HepG2 (cell line): ENCODE data around the gene SLC15A5. TPM values are rescaled to one million over a fixed set of nuclear protein-coding genes. Genes with fewer than 3 reads are reported as not detected.

Source experiments
- ATAC-seq: fragments of 200-7000 bp; cut with Tn5 transposase; 3 replicates; pipeline ENCODE4 v1.9.1; 2020; ENCODE audit warnings: mild to moderate bottlenecking, moderate library complexity
- BruUV-seq: library from RNA; stranded (reverse); fragments of 400-500 nt; replicated peaks from 2 replicates; lab custom pipeline; 2021; lab: Mats Ljungman, UMichigan
- CTCF ChIA-PET: fragments of 300-600 bp; formaldehyde crosslinking; extraction: SDS; loops from one replicate; lab custom pipeline; 2021; ENCODE audit warnings: low total read pairs, inconsistent platforms, low intra/inter-chr PET ratio; lab: Yijun Ruan, JAX
- POLR2A ChIA-PET: fragments of 350-600 bp; sonication (Branson Sonifier 250); formaldehyde crosslinking; loops from one replicate; lab custom pipeline; 2020; ENCODE audit warnings: antibody characterized with exemption, inconsistent platforms; lab: Yijun Ruan, JAX
- DNase-seq: peaks from one replicate; pipeline ENCODE4 v3.0.0-alpha.2; 2015; ENCODE audit warnings: low spot score
- FAIRE-seq: peaks from 3 replicates; lab custom pipeline; 2011; peaks lifted over from hg19 to GRCh38; lab: Jason Lieb, UNC
- H2AFZ ChIP-seq: one replicate; pipeline ENCODE4 v1.6.1; 2011; ENCODE audit warnings: low read length, inconsistent platforms
- H3K27ac ChIP-seq: fragments of 300-600 bp; 3 replicates; pipeline ENCODE4 v1.8.0; 2011; ENCODE audit warnings: mixed run types, mild to moderate bottlenecking, mixed read lengths, low read length, inconsistent platforms; ENCODE audit not compliant: insufficient read depth; ENCODE audit errors: extremely low read length
- H3K27me3 ChIP-seq, 2 experiments: fragments of 200-600 bp in 1 of 2; 2 replicates in 1 of 2; 3 replicates in 1 of 2; pipeline versions ENCODE4 v1.6.0 to v1.8.0; 2011; ENCODE audit warnings: low read length in 2 of 2, mild to moderate bottlenecking in 2 of 2, moderate library complexity in 2 of 2, inconsistent platforms in 1 of 2; ENCODE audit not compliant: insufficient read depth in 2 of 2, control insufficient read depth in 1 of 2
- H3K36me3 ChIP-seq, 2 experiments: fragments of 200-600 bp in 1 of 2; replicated peaks in 1 of 2; 2 replicates in 1 of 2; 3 replicates in 1 of 2; pipeline versions ENCODE4 v1.5.1 to v1.8.0; 2011; ENCODE audit warnings: low read length in 2 of 2, inconsistent platforms in 1 of 2; ENCODE audit not compliant: insufficient read depth in 2 of 2, control insufficient read depth in 1 of 2
- H3K4me1 ChIP-seq: 2 replicates; pipeline ENCODE4 v1.5.1; 2012; ENCODE audit warnings: low read length, inconsistent platforms; ENCODE audit not compliant: insufficient read depth
- H3K4me2 ChIP-seq: 2 replicates; pipeline ENCODE4 v1.6.0; 2011; ENCODE audit warnings: low read depth, low read length, inconsistent platforms
- H3K4me3 ChIP-seq, 3 experiments: fragments of 200-600 bp in 1 of 3; sonication (generic), shearing (Covaris generic) in 1 of 3; replicated peaks in 1 of 3; 2 replicates each; pipeline ENCODE4 v1.5.1; 2011 to 2016; ENCODE audit warnings: low read length in 3 of 3, inconsistent platforms in 2 of 3, low read depth in 2 of 3, mild to moderate bottlenecking in 2 of 3, control low read depth in 1 of 3, mixed read lengths in 1 of 3; ENCODE audit not compliant: insufficient read depth in 1 of 3
- H3K79me2 ChIP-seq: one replicate; pipeline ENCODE4 v1.6.1; 2011; ENCODE audit warnings: low read length, inconsistent platforms; ENCODE audit not compliant: insufficient read depth
- H3K9ac ChIP-seq: 2 replicates; pipeline ENCODE4 v1.6.0; 2011; ENCODE audit warnings: mild to moderate bottlenecking, low read depth, low read length, inconsistent platforms; ENCODE audit not compliant: insufficient read depth
- H3K9me3 ChIP-seq: 2 replicates; pipeline ENCODE4 v1.5.1; 2012; ENCODE audit warnings: mild to moderate bottlenecking, low read length
- H4K20me1 ChIP-seq: 2 replicates; pipeline ENCODE4 v1.6.0; 2011; ENCODE audit warnings: inconsistent platforms, mild to moderate bottlenecking, low read length, moderate library complexity; ENCODE audit not compliant: insufficient read depth
- ATF1 ChIP-seq: IDR thresholded peaks from 2 replicates; pipeline ENCODE4 v1.6.1; 2016; ENCODE audit warnings: mild to moderate bottlenecking, control low read depth
- IKZF4 ChIP-seq: sonication (generic); formaldehyde crosslinking; IDR thresholded peaks from 2 replicates; pipeline ENCODE4 v1.5.1; 2020; ENCODE audit warnings: borderline replicate concordance, mild to moderate bottlenecking, low read depth, missing genetic modification reagents; ENCODE audit errors: not compliant biosample characterization
- MTA1 ChIP-seq: sonication (generic); formaldehyde crosslinking; IDR thresholded peaks from 2 replicates; pipeline ENCODE4 v1.4.0; 2020; ENCODE audit warnings: missing genetic modification reagents, mild to moderate bottlenecking, borderline replicate concordance
- SMYD3 ChIP-seq: sonication (generic); formaldehyde crosslinking; IDR thresholded peaks from 2 replicates; pipeline ENCODE4 v1.8.1; 2023; ENCODE audit warnings: mild to moderate bottlenecking, missing genetic modification reagents
- SP5 ChIP-seq: IDR thresholded peaks from 2 replicates; pipeline ENCODE4 v1.6.1; 2016; ENCODE audit warnings: low read depth, borderline replicate concordance
- TCF7L2 ChIP-seq: IDR thresholded peaks from 2 replicates; pipeline ENCODE4 v1.6.1; 2011; ENCODE audit warnings: mild to moderate bottlenecking, low read depth, low read length, moderate library complexity
- TEAD3 ChIP-seq: optimal IDR thresholded peaks from 2 replicates; pipeline ENCODE3; 2016; ENCODE audit warnings: borderline replicate concordance
- ZBTB10 ChIP-seq: sonication (generic); formaldehyde crosslinking; IDR thresholded peaks from 2 replicates; pipeline ENCODE4 v1.4.0; 2020; ENCODE audit warnings: missing genetic modification reagents, borderline replicate concordance
- ZNF232 ChIP-seq: sonication (generic); formaldehyde crosslinking; IDR thresholded peaks from 2 replicates; pipeline ENCODE4 v1.4.0; 2020; ENCODE audit warnings: missing genetic modification reagents, borderline replicate concordance
- ZNF354B ChIP-seq: sonication (generic); formaldehyde crosslinking; IDR thresholded peaks from 2 replicates; pipeline ENCODE4 v1.8.0; 2022; ENCODE audit warnings: mild to moderate bottlenecking, missing genetic modification reagents
- ZNF552 ChIP-seq: sonication (generic); formaldehyde crosslinking; IDR thresholded peaks from 2 replicates; pipeline ENCODE4 v1.9.0; 2022; ENCODE audit warnings: missing genetic modification reagents, mild to moderate bottlenecking, borderline replicate concordance
- WGBS: methylation state at CpG from one replicate; pipeline ENCODE4 v1.1.6; 2017; ENCODE audit warnings: low lambda C conversion rate; 5-methylcytosine and 5-hydroxymethylcytosine counted together
- in situ Hi-C: cut with HindIII; loops from 2 replicates; pipeline ENCODE4 v1.10.0; 2017; ENCODE audit warnings: low pct_unique_long_range_greater_than_20kb; ENCODE audit not compliant: extremely low pct_ligation_motif_present
- intact Hi-C: fragments of 100-400 bp; cut with micrococcal nuclease; formaldehyde crosslinking; loops from one replicate; pipeline ENCODE4 v1.10.0; 2022; ENCODE audit not compliant: unreplicated experiment
- polyA plus RNA-seq, 8 experiments: library from polyadenylated mRNA; depleted of rRNA in 3 of 8; stranded (reverse) in 7 of 8; unstranded in 1 of 8; fragments of >200 nt; fragmentation: Illumina TruSeq in 4 of 8; extraction: Trizol in 4 of 8; gene quantifications; 2 replicates each; pipeline versions ENCODE4 v1.2.1 to v1.2.3, GENCODE V29; 2011 to 2016; ENCODE audit warnings: low read depth in 4 of 8, missing spikeins in 1 of 8, mixed read lengths in 1 of 8; ENCODE audit not compliant: insufficient read depth in 1 of 8
- total RNA-seq, 5 experiments: library from RNA; depleted of rRNA; stranded (reverse); fragments of >200 nt; fragmentation: Illumina TruSeq; extraction: Trizol; gene quantifications; 2 replicates each; pipeline ENCODE4 v1.2.3, GENCODE V29; 2016; ENCODE audit warnings: low read depth in 1 of 5

The SLC15A5 gene
- total and polyA plus RNA-seq, 2 of the 13 experiments (the other 11 are each of a cell fraction or from before 2014, with no cell fraction given) = not detected

GRCh38 chr12:16300736-16301135, 23.3 kb upstream of the SLC15A5 start:
- Histone ChIP-seq H3K4me1 (no peaks in the 10 kb centered on the region), H3K27ac (no peak overlapping the region), H3K36me3 (no peaks in the 10 kb centered on the region), H4K20me1 (no peaks in the 10 kb centered on the region), H3K27me3 (no peaks in the 10 kb centered on the region; a peak in 1 of 5 replicates), H3K9ac (no peak overlapping the region), H3K4me3 (no peak overlapping the region), H3K79me2 (no peaks in the 10 kb centered on the region), H3K9me3 (no peaks in the 10 kb centered on the region), H2AFZ (no peak overlapping the region), H3K4me2 (no peak overlapping the region)
- ChIA-PET POLR2A (no interaction called here), CTCF (no interaction called here)
- BruUV-seq = no TSS peak
- FAIRE-seq (no peak), ATAC-seq (no peak), DNase-seq (no peak)
- in situ Hi-C loops (no loop called here), intact Hi-C loops (no loop called here)
- 64% methylated on average over 7 of the region's 7 CpGs for WGBS
- no peak for TF ChIP-seq ZNF232
- TF ChIP-seq ATF1 (CRISPR knock-in tag) = no peak
- no peak for TF ChIP-seq SP5
- no peak for TF ChIP-seq IKZF4
- TF ChIP-seq MTA1 (CRISPR knock-in tag) = no peak
- no peak for TF ChIP-seq TEAD3
- TF ChIP-seq ZNF552 = no peak
- no peak for TF ChIP-seq ZBTB10
- no peak for TF ChIP-seq TCF7L2
- TF ChIP-seq ZNF354B = no peak
- no peak for TF ChIP-seq SMYD3 (CRISPR knock-in tag)
